HG02943 (cell line): ENCODE data around the gene PROSER2.
"Not testable (repeated sequence)": the region's sequence is repeated elsewhere in the genome, so short reads cannot be mapped to it uniquely, and the experiment has no call there.

Experiments used
- ATAC-seq: cut with Tn5 transposase; IDR thresholded peaks from one replicate; pipeline ENCODE4 v1.9.1; 2021; ENCODE audit warnings: mild to moderate bottlenecking, low read depth, moderate library complexity; ENCODE audit not compliant: unreplicated experiment

Gene PROSER2

GRCh38 chr10:11830836-11831519, 7.8 kb downstream of the PROSER2 start:
- no peak for ATAC-seq

- ATAC-seq, result no peak
Measured at GRCh38 chr10:11831520-11831951, 8.4 kb downstream of the PROSER2 start.

GRCh38 chr10:11832042-11832441, 8.9 kb downstream of the PROSER2 start:
- ATAC-seq, result no peak

GRCh38 chr10:11835061-11835460, 11.9 kb downstream of the PROSER2 start:
- no peak for ATAC-seq

GRCh38 chr10:11835704-11836103, 12.5 kb downstream of the PROSER2 start:
- no peak for ATAC-seq

GRCh38 chr10:11837372-11838161, 14.4 kb downstream of the PROSER2 start:
- ATAC-seq, result no peak

- ATAC-seq, result no peak
Measured at GRCh38 chr10:11838298-11838852, 15.2 kb downstream of the PROSER2 start.

GRCh38 chr10:11841375-11841774, 18.2 kb downstream of the PROSER2 start:
- no peak for ATAC-seq

GRCh38 chr10:11842411-11842810, 19.3 kb downstream of the PROSER2 start:
- no peak for ATAC-seq

- no peak for ATAC-seq
Measured at GRCh38 chr10:11845113-11845512, 22.0 kb downstream of the PROSER2 start.

- no peak for ATAC-seq
Measured at GRCh38 chr10:11846542-11846941, 23.4 kb downstream of the PROSER2 start.

GRCh38 chr10:11849277-11849676, 26.1 kb downstream of the PROSER2 start:
- no peak for ATAC-seq

GRCh38 chr10:11849911-11850310, 26.8 kb downstream of the PROSER2 start:
- no peak for ATAC-seq

- no peak for ATAC-seq
Measured at GRCh38 chr10:11851910-11852309, 28.8 kb downstream of the PROSER2 start.

- ATAC-seq, result not testable (repeated sequence)
Measured at GRCh38 chr10:11852637-11853036, 29.5 kb downstream of the PROSER2 start.

GRCh38 chr10:11853468-11853867, 30.3 kb downstream of the PROSER2 start:
- no peak for ATAC-seq

GRCh38 chr10:11854301-11854700, 31.1 kb downstream of the PROSER2 start:
- ATAC-seq, result no peak

- no peak for ATAC-seq
Measured at GRCh38 chr10:11856089-11856488, 32.9 kb downstream of the PROSER2 start.

- no peak for ATAC-seq
Measured at GRCh38 chr10:11856678-11857077, 33.5 kb downstream of the PROSER2 start.

- ATAC-seq, result no peak
Measured at GRCh38 chr10:11858093-11858492, 34.9 kb downstream of the PROSER2 start.

- no peak for ATAC-seq
Measured at GRCh38 chr10:11861341-11861740, 38.2 kb downstream of the PROSER2 start.
